ENCODE results near the gene CACNA1I. TPM values are rescaled to one million over a fixed set of nuclear protein-coding genes. Genes with fewer than 3 reads are reported as not detected.

CACNA1I gene
- total and polyA plus RNA-seq, 2 donors (not counting 3 experiments of a cell fraction or from before 2014, with no cell fraction given) = not detected

- ChIA-PET CTCF (interaction anchor here (0.8 kb wide), 1 partner anchor 395 kb away, joined by 3 read pairs; no protein-coding TSS in a partner anchor), POLR2A (no interaction called here)
- H3K9me1 ChIP-seq (replicated peaks; ENCODE audit: control insufficient read depth, extremely low read depth, insufficient read depth, low read length) = no peaks in the 10 kb centered on the region
- H3K4me1 ChIP-seq (ENCODE audit: control insufficient read depth, extremely low read depth, insufficient read depth, low read length) = no peaks in the 10 kb centered on the region
- no peaks in the 10 kb centered on the region for H3K36me3 ChIP-seq (ENCODE audit: control insufficient read depth in 2 of 2, extremely low read depth in 1 of 2, insufficient read depth in 2 of 2, low read length in 2 of 2)
- no peak overlapping the region for H2AFZ ChIP-seq (ENCODE audit: low read depth, low read length)
- dilution Hi-C loops (cut with MboI; ENCODE audit: extremely low pct_ligation_motif_present, low sequenced_read_pairs) (no loop called here), intact Hi-C loops (cut with micrococcal nuclease) (no loop called here)
- H3K27ac ChIP-seq (ENCODE audit: insufficient read depth, low read depth, low read length) = no peak overlapping the region
- no peaks in the 10 kb centered on the region for H3K9me3 ChIP-seq (replicated peaks; ENCODE audit: control insufficient read depth, insufficient read depth, low read length)
- H4K20me1 ChIP-seq (replicated peaks; ENCODE audit: control insufficient read depth, extremely low read depth, insufficient read depth, low read length) = no peaks in the 10 kb centered on the region
- no peaks in the 10 kb centered on the region for H3K79me2 ChIP-seq (ENCODE audit: control insufficient read depth, insufficient read depth, low read length)
- no peak for FAIRE-seq
- no peak for DNase-seq (ENCODE audit: low read depth, low spot score)
- H3K4me3 ChIP-seq (replicated peaks in 1 of 3; ENCODE audit: insufficient read depth in 1 of 3, low read depth in 1 of 3, low read length in 3 of 3) = no peak overlapping the region
- peaks cover 0 to 7% of the 10 kb centered on the region in 2 experiments for H3K27me3 ChIP-seq (ENCODE audit: control insufficient read depth in 2 of 2, insufficient read depth in 2 of 2, low read length in 2 of 2)
- no peak for TF ChIP-seq MYC (IDR thresholded peaks at IDR 0.05; ENCODE audit: low read depth, low read length)
- no peak for TF ChIP-seq FOS (IDR thresholded peaks at IDR 0.05; ENCODE audit: borderline replicate concordance, insufficient read depth, low read length)
- H3K9ac ChIP-seq (replicated peaks; ENCODE audit: extremely low read depth, insufficient read depth, low read length) = no peak overlapping the region
- no peak overlapping the region for H3K4me2 ChIP-seq (ENCODE audit: insufficient read depth, low read length)
- BruUV-seq (replicated peaks) = no TSS peak
Measured at GRCh38 chr22:39627865-39628562, 57.5 kb downstream of the CACNA1I start.

- Histone ChIP-seq H3K9ac (replicated peaks; ENCODE audit: extremely low read depth, insufficient read depth, low read length) (no peak overlapping the region), H3K27ac (ENCODE audit: insufficient read depth, low read depth, low read length) (no peak overlapping the region), H3K27me3 (ENCODE audit: control insufficient read depth in 2 of 2, insufficient read depth in 2 of 2, low read length in 2 of 2) (peaks cover 0 to 6% of the 10 kb centered on the region in 2 experiments), H3K4me1 (ENCODE audit: control insufficient read depth, extremely low read depth, insufficient read depth, low read length) (no peaks in the 10 kb centered on the region), H3K9me1 (replicated peaks; ENCODE audit: control insufficient read depth, extremely low read depth, insufficient read depth, low read length) (no peaks in the 10 kb centered on the region), H3K4me2 (ENCODE audit: insufficient read depth, low read length) (no peak overlapping the region), H4K20me1 (replicated peaks; ENCODE audit: control insufficient read depth, extremely low read depth, insufficient read depth, low read length) (no peaks in the 10 kb centered on the region), H2AFZ (ENCODE audit: low read depth, low read length) (no peak overlapping the region), H3K4me3 (replicated peaks in 1 of 3; ENCODE audit: insufficient read depth in 1 of 3, low read depth in 1 of 3, low read length in 3 of 3) (no peak overlapping the region), H3K79me2 (ENCODE audit: control insufficient read depth, insufficient read depth, low read length) (no peaks in the 10 kb centered on the region), H3K36me3 (ENCODE audit: control insufficient read depth in 2 of 2, extremely low read depth in 1 of 2, insufficient read depth in 2 of 2, low read length in 2 of 2) (no peaks in the 10 kb centered on the region), H3K9me3 (replicated peaks; ENCODE audit: control insufficient read depth, insufficient read depth, low read length) (no peaks in the 10 kb centered on the region)
- FAIRE-seq = no peak
- intact Hi-C loops (cut with micrococcal nuclease) (no loop called here), dilution Hi-C loops (cut with MboI; ENCODE audit: extremely low pct_ligation_motif_present, low sequenced_read_pairs) (no loop called here)
- BruUV-seq (replicated peaks) = no TSS peak
- CTCF ChIA-PET = interaction anchor here (0.8 kb wide), 1 partner anchor 395 kb away, joined by 3 read pairs; no protein-coding TSS in a partner anchor
- POLR2A ChIA-PET = no interaction called here
- TF ChIP-seq MYC (IDR thresholded peaks at IDR 0.05; ENCODE audit: low read depth, low read length) (no peak), GATA2 (IDR thresholded peaks at IDR 0.05; ENCODE audit: insufficient read depth, insufficient read length, low read depth, low read length) (no peak), JUN (IDR thresholded peaks at IDR 0.05; ENCODE audit: borderline replicate concordance, insufficient read depth, insufficient read length, low read depth) (no peak), FOS (IDR thresholded peaks at IDR 0.05; ENCODE audit: borderline replicate concordance, insufficient read depth, low read length) (no peak), MAX (IDR thresholded peaks at IDR 0.05; ENCODE audit: insufficient read depth, insufficient read length) (no peak), EZH2 (IDR thresholded peaks at IDR 0.05; ENCODE audit: borderline replicate concordance, low read depth, low read length, severe bottlenecking) (no peak), POLR2AphosphoS5 (IDR thresholded peaks at IDR 0.05; ENCODE audit: insufficient read depth, low read depth, low read length) (no peak), CTCF (IDR thresholded peaks at IDR 0.05; ENCODE audit: extremely low read depth in 1 of 2, insufficient read depth in 1 of 2, low read depth in 1 of 2, low read length in 2 of 2) (no peak), POLR2A (IDR thresholded peaks at IDR 0.05; ENCODE audit: low read depth, low read length) (no peak)
- no peak for DNase-seq (ENCODE audit: low read depth, low spot score)
Measured at GRCh38 chr22:39628563-39629080, 58.1 kb downstream of the CACNA1I start.
